HEK293 (cell line): ENCODE measurements around the gene IGSF3.

Experiments
- CTCF ChIA-PET: fragments of 350-600 bp; formaldehyde crosslinking; extraction: SDS; loops from one replicate; lab custom pipeline; 2021; ENCODE audit warnings: antibody characterized with exemption; lab: Yijun Ruan, JAX
- POLR2A ChIA-PET: fragments of 300-600 bp; formaldehyde crosslinking; extraction: SDS; loops from one replicate; lab custom pipeline; 2020; ENCODE audit warnings: antibody characterized with exemption, inconsistent platforms; lab: Yijun Ruan, JAX
- H3K27ac ChIP-seq: fragments of 200-500 bp; sonication (Bioruptor generic); 2 replicates; pipeline ENCODE4 v1.5.1; 2014; ENCODE audit warnings: low read depth, low read length, control low read depth, inconsistent platforms; ENCODE audit errors: extremely low read depth
- H3K36me3 ChIP-seq, 2 experiments: fragments of 200-500 bp in 1 of 2; sonication (Bioruptor generic) in 1 of 2; 1 replicate in 1 of 2; 2 replicates in 1 of 2; pipeline ENCODE4 v1.5.1; 2014 to 2017; ENCODE audit warnings: inconsistent platforms in 2 of 2, low read length in 2 of 2; ENCODE audit not compliant: control insufficient read depth in 2 of 2, insufficient read depth in 1 of 2
- H3K4me1 ChIP-seq: fragments of 200-500 bp; sonication (Bioruptor generic); 2 replicates; pipeline ENCODE4 v1.5.1; 2014; ENCODE audit warnings: mild to moderate bottlenecking, low read length, inconsistent platforms; ENCODE audit not compliant: control insufficient read depth, insufficient read depth
- H3K4me3 ChIP-seq: 2 replicates; pipeline ENCODE4 v1.5.1; 2011; ENCODE audit warnings: low read depth, mild to moderate bottlenecking, control low read depth, low read length, moderate library complexity
- H3K9me3 ChIP-seq: fragments of 200-500 bp; sonication (Bioruptor generic); 2 replicates; pipeline ENCODE4 v1.5.1; 2014; ENCODE audit warnings: low read depth, low read length, inconsistent platforms; ENCODE audit not compliant: control insufficient read depth, insufficient read depth
- GLI4 ChIP-seq: fragments of 450-650 bp; formaldehyde crosslinking; IDR thresholded peaks from 2 replicates; pipeline ENCODE4 v1.5.1; 2016; ENCODE audit warnings: missing biosample characterization, missing genetic modification characterization
- KLF9 ChIP-seq: fragments of 450-650 bp; formaldehyde crosslinking; IDR thresholded peaks from 2 replicates; pipeline ENCODE4 v1.5.1; 2016; ENCODE audit warnings: missing biosample characterization, missing genetic modification characterization, low read depth
- OSR2 ChIP-seq: fragments of 450-650 bp; formaldehyde crosslinking; IDR thresholded peaks from 2 replicates; pipeline ENCODE4 v1.5.1; 2016; ENCODE audit warnings: missing biosample characterization, missing genetic modification characterization
- REPIN1 ChIP-seq: fragments of 450-650 bp; formaldehyde crosslinking; IDR thresholded peaks from 2 replicates; pipeline ENCODE4 v1.5.1; 2017; ENCODE audit warnings: missing biosample characterization, missing genetic modification characterization, low read depth
- ZNF112 ChIP-seq: fragments of 450-650 bp; formaldehyde crosslinking; IDR thresholded peaks from 2 replicates; pipeline ENCODE4 v1.5.0; 2017; ENCODE audit warnings: missing biosample characterization, missing genetic modification characterization
- ZNF114 ChIP-seq: fragments of 450-650 bp; formaldehyde crosslinking; IDR thresholded peaks from 2 replicates; pipeline ENCODE4 v1.5.0; 2017; ENCODE audit warnings: missing biosample characterization, missing genetic modification characterization
- ZNF132 ChIP-seq: fragments of 450-650 bp; formaldehyde crosslinking; IDR thresholded peaks from 2 replicates; pipeline ENCODE4 v1.5.1; 2017; ENCODE audit warnings: missing biosample characterization, missing genetic modification characterization, borderline replicate concordance
- ZNF26 ChIP-seq: fragments of 450-650 bp; formaldehyde crosslinking; IDR thresholded peaks from 2 replicates; pipeline ENCODE4 v1.5.1; 2016; ENCODE audit warnings: missing biosample characterization, missing genetic modification characterization
- ZNF37A ChIP-seq: fragments of 450-650 bp; IDR thresholded peaks from 2 replicates; pipeline ENCODE4 v1.5.1; 2018; ENCODE audit warnings: missing biosample characterization, missing genetic modification characterization
- ZNF433 ChIP-seq: fragments of 450-650 bp; formaldehyde crosslinking; IDR thresholded peaks from 2 replicates; pipeline ENCODE4 v1.5.1; 2016; ENCODE audit warnings: missing biosample characterization, missing genetic modification characterization, low read depth
- ZNF558 ChIP-seq: fragments of 450-650 bp; formaldehyde crosslinking; IDR thresholded peaks from 2 replicates; pipeline ENCODE4 v1.5.1; 2016; ENCODE audit warnings: missing biosample characterization, missing genetic modification characterization
- ZNF561 ChIP-seq: fragments of 450-650 bp; IDR thresholded peaks from 2 replicates; pipeline ENCODE4 v1.5.1; 2018; ENCODE audit warnings: missing biosample characterization, missing genetic modification characterization, borderline replicate concordance
- ZNF585B ChIP-seq: fragments of 450-650 bp; formaldehyde crosslinking; IDR thresholded peaks from 2 replicates; pipeline ENCODE4 v1.5.1; 2016; ENCODE audit warnings: missing biosample characterization, missing genetic modification characterization
- ZNF654 ChIP-seq: fragments of 450-650 bp; formaldehyde crosslinking; IDR thresholded peaks from 2 replicates; pipeline ENCODE4 v1.5.1; 2016; ENCODE audit warnings: low read depth, missing biosample characterization, missing genetic modification characterization
- ZNF660 ChIP-seq: fragments of 450-650 bp; IDR thresholded peaks from 2 replicates; pipeline ENCODE4 v1.5.1; 2018; ENCODE audit warnings: missing biosample characterization, mild to moderate bottlenecking, missing genetic modification characterization
- ZNF664 ChIP-seq: fragments of 450-650 bp; formaldehyde crosslinking; IDR thresholded peaks from 2 replicates; pipeline ENCODE4 v1.5.1; 2016; ENCODE audit warnings: missing biosample characterization, missing genetic modification characterization
- ZNF777 ChIP-seq: fragments of 450-650 bp; formaldehyde crosslinking; IDR thresholded peaks from 2 replicates; pipeline ENCODE4 v1.5.1; 2017; ENCODE audit warnings: missing biosample characterization, missing genetic modification characterization, borderline replicate concordance
- ZXDB ChIP-seq: fragments of 450-650 bp; formaldehyde crosslinking; IDR thresholded peaks from 2 replicates; pipeline ENCODE4 v1.5.1; 2016; ENCODE audit warnings: missing biosample characterization, missing genetic modification characterization
- TF ChIP-seq, protein P1 (sequence below): fragments of 450-650 bp; formaldehyde crosslinking; IDR thresholded peaks from 2 replicates; pipeline ENCODE4 v1.5.1; 2017; ENCODE audit warnings: missing biosample characterization, missing genetic modification characterization
- TF ChIP-seq, protein P2 (sequence below): fragments of 450-650 bp; formaldehyde crosslinking; optimal IDR thresholded peaks from 2 replicates; pipeline ENCODE3; 2016; ENCODE audit warnings: missing biosample characterization, mild to moderate bottlenecking, missing genetic modification characterization
- TF ChIP-seq, protein P3 (sequence below): fragments of 450-650 bp; formaldehyde crosslinking; IDR thresholded peaks from 2 replicates; pipeline ENCODE4 v1.5.1; 2016; ENCODE audit warnings: missing biosample characterization, missing genetic modification characterization
- TF ChIP-seq, protein P4 (sequence below): fragments of 450-650 bp; formaldehyde crosslinking; IDR thresholded peaks from 2 replicates; pipeline ENCODE4 v1.5.1; 2017; ENCODE audit warnings: missing biosample characterization, missing genetic modification characterization

The IGSF3 gene

DNA sequence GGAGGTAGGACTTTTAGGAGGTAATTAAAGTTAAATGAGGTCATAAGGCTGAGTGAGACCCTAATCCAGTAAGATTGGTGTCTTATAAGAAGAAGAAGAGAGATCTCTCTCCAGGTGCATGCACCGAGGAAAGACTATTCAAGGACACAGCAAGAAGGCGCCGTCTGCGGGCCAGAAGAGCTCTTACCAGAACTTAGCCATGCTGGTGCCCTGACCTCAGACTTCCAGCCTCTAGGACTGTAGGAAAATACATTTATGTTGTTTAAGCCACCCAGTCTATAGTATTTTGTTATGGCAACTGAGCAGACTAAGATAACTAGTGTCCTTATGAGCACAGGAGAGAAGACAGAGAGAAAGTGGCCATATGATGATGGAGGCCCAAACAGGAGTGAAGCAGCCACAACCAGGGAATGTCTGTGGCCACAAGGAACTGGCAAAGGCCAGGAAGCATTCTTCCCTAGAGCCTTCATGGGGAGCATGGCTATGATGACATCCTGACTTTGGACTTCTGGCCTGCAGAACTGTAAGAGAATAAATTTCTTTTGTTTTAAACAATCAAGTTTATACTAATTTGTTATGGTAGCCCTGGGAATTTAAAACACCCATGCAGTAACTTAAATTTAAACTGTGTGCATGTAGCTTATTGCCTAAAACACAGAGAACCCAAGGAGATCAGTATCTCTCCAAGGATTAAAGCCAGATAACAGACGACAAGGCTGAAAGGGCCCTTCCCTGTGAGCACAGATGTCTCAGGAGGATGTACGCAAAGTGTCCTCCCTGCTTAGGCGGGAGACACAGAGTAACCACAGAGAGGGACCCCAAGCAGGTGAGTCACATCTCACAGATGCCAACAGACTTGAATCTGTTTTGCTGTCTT, 86.8 kb downstream of the IGSF3 start:
- peaks cover 0 to 46% of the 10 kb centered on the region in 2 experiments; a peak in 1 of 3 replicates for H3K36me3 ChIP-seq
- ChIA-PET POLR2A (no interaction called here), CTCF (interaction anchor here (0.5 kb wide), 1 partner anchor 91 kb away, joined by 4 read pairs; no protein-coding TSS in a partner anchor)
- TF ChIP-seq ZNF132 (no peak), ZNF112 (no peak), ZNF664 (tag by site-specific recombination) (no peak), ZXDB (no peak), REPIN1 (tag by site-specific recombination) (no peak), ZNF558 (no peak), ZNF585B (tag by site-specific recombination) (no peak), ZNF561 (no peak), OSR2 (tag by site-specific recombination) (no peak)
- TF ChIP-seq, protein P1, sequence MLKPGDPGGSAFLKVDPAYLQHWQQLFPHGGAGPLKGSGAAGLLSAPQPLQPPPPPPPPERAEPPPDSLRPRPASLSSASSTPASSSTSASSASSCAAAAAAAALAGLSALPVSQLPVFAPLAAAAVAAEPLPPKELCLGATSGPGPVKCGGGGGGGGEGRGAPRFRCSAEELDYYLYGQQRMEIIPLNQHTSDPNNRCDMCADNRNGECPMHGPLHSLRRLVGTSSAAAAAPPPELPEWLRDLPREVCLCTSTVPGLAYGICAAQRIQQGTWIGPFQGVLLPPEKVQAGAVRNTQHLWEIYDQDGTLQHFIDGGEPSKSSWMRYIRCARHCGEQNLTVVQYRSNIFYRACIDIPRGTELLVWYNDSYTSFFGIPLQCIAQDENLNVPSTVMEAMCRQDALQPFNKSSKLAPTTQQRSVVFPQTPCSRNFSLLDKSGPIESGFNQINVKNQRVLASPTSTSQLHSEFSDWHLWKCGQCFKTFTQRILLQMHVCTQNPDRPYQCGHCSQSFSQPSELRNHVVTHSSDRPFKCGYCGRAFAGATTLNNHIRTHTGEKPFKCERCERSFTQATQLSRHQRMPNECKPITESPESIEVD (tag by site-specific recombination), result no peak
- TF ChIP-seq, protein P2, sequence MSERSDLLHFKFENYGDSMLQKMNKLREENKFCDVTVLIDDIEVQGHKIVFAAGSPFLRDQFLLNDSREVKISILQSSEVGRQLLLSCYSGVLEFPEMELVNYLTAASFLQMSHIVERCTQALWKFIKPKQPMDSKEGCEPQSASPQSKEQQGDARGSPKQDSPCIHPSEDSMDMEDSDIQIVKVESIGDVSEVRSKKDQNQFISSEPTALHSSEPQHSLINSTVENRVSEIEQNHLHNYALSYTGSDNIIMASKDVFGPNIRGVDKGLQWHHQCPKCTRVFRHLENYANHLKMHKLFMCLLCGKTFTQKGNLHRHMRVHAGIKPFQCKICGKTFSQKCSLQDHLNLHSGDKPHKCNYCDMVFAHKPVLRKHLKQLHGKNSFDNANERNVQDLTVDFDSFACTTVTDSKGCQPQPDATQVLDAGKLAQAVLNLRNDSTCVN (tag by site-specific recombination), result no peak
- TF ChIP-seq, protein P3, sequence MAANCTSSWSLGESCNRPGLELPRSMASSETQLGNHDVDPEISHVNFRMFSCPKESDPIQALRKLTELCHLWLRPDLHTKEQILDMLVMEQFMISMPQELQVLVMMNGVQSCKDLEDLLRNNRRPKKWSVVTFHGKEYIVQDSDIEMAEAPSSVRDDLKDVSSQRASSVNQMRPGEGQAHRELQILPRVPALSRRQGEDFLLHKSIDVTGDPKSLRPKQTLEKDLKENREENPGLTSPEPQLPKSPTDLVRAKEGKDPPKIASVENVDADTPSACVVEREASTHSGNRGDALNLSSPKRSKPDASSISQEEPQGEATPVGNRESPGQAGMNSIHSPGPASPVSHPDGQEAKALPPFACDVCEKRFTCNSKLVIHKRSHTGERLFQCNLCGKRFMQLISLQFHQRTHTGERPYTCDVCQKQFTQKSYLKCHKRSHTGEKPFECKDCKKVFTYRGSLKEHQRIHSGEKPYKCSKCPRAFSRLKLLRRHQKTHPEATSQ (tag by site-specific recombination), result no peak
- no peaks in the 10 kb centered on the region for H3K9me3 ChIP-seq
- no peaks in the 10 kb centered on the region for H3K4me1 ChIP-seq
- H3K4me3 ChIP-seq, result no peak overlapping the region
- no peak overlapping the region for H3K27ac ChIP-seq

GRCh38 chr1:116579259-116579875, 88.2 kb downstream of the IGSF3 start:
- peaks cover 0 to 37% of the 10 kb centered on the region in 2 experiments; a peak in 1 of 3 replicates for H3K36me3 ChIP-seq
- H3K4me3 ChIP-seq, result no peak overlapping the region
- ChIA-PET CTCF (interaction anchor here (0.6 to 1.6 kb wide), 2 partner anchors 10 to 176 kb away, joined by 4 to 6 read pairs; no protein-coding TSS in a partner anchor), POLR2A (interaction anchor here (0.6 kb wide), 1 partner anchor 117 kb away, joined by 3 read pairs; no protein-coding TSS in a partner anchor)
- no peaks in the 10 kb centered on the region for H3K4me1 ChIP-seq
- no peak for TF ChIP-seq KLF9 (tag by site-specific recombination)
- TF ChIP-seq ZNF26 (tag by site-specific recombination), result no peak
- no peak for TF ChIP-seq ZNF114
- no peak for TF ChIP-seq ZNF777 (tag by site-specific recombination)
- TF ChIP-seq ZNF654 (tag by site-specific recombination), result no peak
- TF ChIP-seq, protein P4, sequence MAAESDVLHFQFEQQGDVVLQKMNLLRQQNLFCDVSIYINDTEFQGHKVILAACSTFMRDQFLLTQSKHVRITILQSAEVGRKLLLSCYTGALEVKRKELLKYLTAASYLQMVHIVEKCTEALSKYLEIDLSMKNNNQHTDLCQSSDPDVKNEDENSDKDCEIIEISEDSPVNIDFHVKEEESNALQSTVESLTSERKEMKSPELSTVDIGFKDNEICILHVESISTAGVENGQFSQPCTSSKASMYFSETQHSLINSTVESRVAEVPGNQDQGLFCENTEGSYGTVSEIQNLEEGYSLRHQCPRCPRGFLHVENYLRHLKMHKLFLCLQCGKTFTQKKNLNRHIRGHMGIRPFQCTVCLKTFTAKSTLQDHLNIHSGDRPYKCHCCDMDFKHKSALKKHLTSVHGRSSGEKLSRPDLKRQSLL (tag by site-specific recombination), result no peak
- TF ChIP-seq ZNF433 (tag by site-specific recombination), result no peak
- TF ChIP-seq ZNF660, result no peak
- no peak for TF ChIP-seq GLI4 (tag by site-specific recombination)
- TF ChIP-seq ZNF37A, result no peak
- no peaks in the 10 kb centered on the region for H3K9me3 ChIP-seq
- H3K27ac ChIP-seq, result no peak overlapping the region
